Loucy (cell line): ENCODE data around the gene RSF1.

Experiments used
- H2AFZ ChIP-seq: fragments of 200-600 bp; sonication (generic); 2 replicates; pipeline ENCODE4 v1.6.0; 2016; ENCODE audit warnings: antibody characterized with exemption, mild to moderate bottlenecking, low read length, moderate library complexity
- H3F3A ChIP-seq: fragments of 200-600 bp; 2 replicates; pipeline ENCODE4 v1.6.0; 2016; ENCODE audit warnings: antibody characterized with exemption, low read depth, mild to moderate bottlenecking
- H3K27me3 ChIP-seq: fragments of 200-600 bp; sonication (generic); 2 replicates; pipeline ENCODE4 v1.6.1; 2014; ENCODE audit warnings: low read length, mild to moderate bottlenecking; ENCODE audit not compliant: insufficient read depth, poor library complexity, severe bottlenecking
- H3K36me3 ChIP-seq: fragments of 200-600 bp; sonication (generic); 2 replicates; pipeline ENCODE4 v1.6.1; 2016; ENCODE audit warnings: low read length; ENCODE audit not compliant: insufficient read depth
- H3K4me1 ChIP-seq: fragments of 200-600 bp; sonication (generic); 2 replicates; pipeline ENCODE4 v1.5.1; 2014; ENCODE audit warnings: low read length, mild to moderate bottlenecking; ENCODE audit not compliant: insufficient read depth, poor library complexity, severe bottlenecking
- H3K4me2 ChIP-seq: fragments of 200-600 bp; sonication (generic); 2 replicates; pipeline ENCODE4 v1.6.0; 2014; ENCODE audit warnings: antibody characterized with exemption, low read length, low read depth, mild to moderate bottlenecking; ENCODE audit not compliant: poor library complexity, severe bottlenecking
- H3K4me3 ChIP-seq: fragments of 200-600 bp; sonication (generic); 2 replicates; pipeline ENCODE4 v1.5.1; 2014; ENCODE audit warnings: low read length, mild to moderate bottlenecking, mixed read lengths; ENCODE audit not compliant: poor library complexity, severe bottlenecking
- H3K79me2 ChIP-seq: fragments of 200-600 bp; sonication (generic); 2 replicates; pipeline ENCODE4 v1.6.1; 2014; ENCODE audit warnings: low read length; ENCODE audit not compliant: insufficient read depth
- H3K9ac ChIP-seq: fragments of 200-600 bp; sonication (generic); 2 replicates; pipeline ENCODE4 v1.6.0; 2014; ENCODE audit warnings: mild to moderate bottlenecking, low read depth, low read length, moderate library complexity; ENCODE audit not compliant: poor library complexity, severe bottlenecking
- H3K9me2 ChIP-seq: fragments of 200-600 bp; sonication (generic); replicated peaks from 2 replicates; pipeline ENCODE4 v1.6.1; 2016; ENCODE audit warnings: low read depth, low read length, mixed read lengths
- H3K9me3 ChIP-seq: fragments of 200-600 bp; sonication (generic); 2 replicates; pipeline ENCODE4 v1.6.1; 2014; ENCODE audit warnings: mild to moderate bottlenecking, antibody characterized with exemption, low read length, low read depth; ENCODE audit not compliant: insufficient read depth
- H4K20me1 ChIP-seq: fragments of 200-600 bp; sonication (generic); 2 replicates; pipeline ENCODE4 v1.6.0; 2014; ENCODE audit warnings: antibody characterized with exemption, low read length, mild to moderate bottlenecking; ENCODE audit not compliant: insufficient read depth, poor library complexity, severe bottlenecking
- CTCF ChIP-seq: fragments of 200-600 bp; sonication (generic); conservative IDR thresholded peaks from 2 replicates; pipeline ENCODE4 v1.5.1; 2014; ENCODE audit warnings: mild to moderate bottlenecking, antibody characterized with exemption, low read length
- EZH2phosphoT487 ChIP-seq: fragments of 200-600 bp; IDR thresholded peaks from 2 replicates; pipeline ENCODE4 v1.6.1; 2018; ENCODE audit warnings: antibody characterized with exemption, mild to moderate bottlenecking, moderate library complexity, borderline replicate concordance

The RSF1 gene

GRCh38 chr11:77728203-77728786 is 92.2 kb downstream of the RSF1 start:
- no peak overlapping the region for H2AFZ ChIP-seq
- H3K4me3 ChIP-seq: no peak overlapping the region
- H3K79me2 ChIP-seq: no peaks in the 10 kb centered on the region
- H3K36me3 ChIP-seq: peaks cover 48% of the 10 kb centered on the region
- no peaks in the 10 kb centered on the region for H3K27me3 ChIP-seq
- no peak overlapping the region for H3K9ac ChIP-seq
- H3K4me2 ChIP-seq: no peak overlapping the region
- H3K9me3 ChIP-seq: peaks cover 10% of the 10 kb centered on the region; the same call in 1 of the 2 replicates
- no peaks in the 10 kb centered on the region for H3K9me2 ChIP-seq
- no peaks in the 10 kb centered on the region for H3F3A ChIP-seq
- no peaks in the 10 kb centered on the region for H3K4me1 ChIP-seq
- TF ChIP-seq CTCF (no peak), EZH2phosphoT487 (no peak)
- H4K20me1 ChIP-seq: no peaks in the 10 kb centered on the region

- H3K9me2 ChIP-seq: no peaks in the 10 kb centered on the region
- no peaks in the 10 kb centered on the region for H3K4me1 ChIP-seq
- H3K4me3 ChIP-seq: no peak overlapping the region
- H3K9ac ChIP-seq: no peak overlapping the region
- peaks cover 51% of the 10 kb centered on the region for H3K36me3 ChIP-seq
- H3K4me2 ChIP-seq: no peak overlapping the region
- no peaks in the 10 kb centered on the region for H4K20me1 ChIP-seq
- H3F3A ChIP-seq: no peaks in the 10 kb centered on the region
- peaks cover 10% of the 10 kb centered on the region; the same call in 1 of the 2 replicates for H3K9me3 ChIP-seq
- H2AFZ ChIP-seq: no peak overlapping the region
- no peaks in the 10 kb centered on the region for H3K27me3 ChIP-seq
- TF ChIP-seq EZH2phosphoT487 (no peak), CTCF (no peak)
- H3K79me2 ChIP-seq: no peaks in the 10 kb centered on the region
Observed at GRCh38 chr11:77726524-77726923, 94.0 kb downstream of the RSF1 start.

- Histone ChIP-seq H3K27me3 (no peaks in the 10 kb centered on the region), H2AFZ (no peak overlapping the region), H3K9me3 (no peaks in the 10 kb centered on the region), H3K4me3 (no peak overlapping the region), H3K4me1 (no peaks in the 10 kb centered on the region), H3F3A (no peaks in the 10 kb centered on the region), H3K4me2 (no peak overlapping the region), H3K79me2 (no peaks in the 10 kb centered on the region), H3K9me2 (no peaks in the 10 kb centered on the region), H3K36me3 (peaks cover 51% of the 10 kb centered on the region), H3K9ac (no peak overlapping the region), H4K20me1 (no peaks in the 10 kb centered on the region)
- no peak for TF ChIP-seq CTCF
- no peak for TF ChIP-seq EZH2phosphoT487
Observed at GRCh38 chr11:77725433-77725832, 95.1 kb downstream of the RSF1 start.
